GM21381 (cell line): ENCODE data around the gene ZBTB24.

Experiments
- ATAC-seq: cut with Tn5 transposase; IDR thresholded peaks from one replicate; pipeline ENCODE4 v1.9.1; 2021; ENCODE audit warnings: mild to moderate bottlenecking, moderate library complexity; ENCODE audit not compliant: unreplicated experiment

Gene ZBTB24

DNA sequence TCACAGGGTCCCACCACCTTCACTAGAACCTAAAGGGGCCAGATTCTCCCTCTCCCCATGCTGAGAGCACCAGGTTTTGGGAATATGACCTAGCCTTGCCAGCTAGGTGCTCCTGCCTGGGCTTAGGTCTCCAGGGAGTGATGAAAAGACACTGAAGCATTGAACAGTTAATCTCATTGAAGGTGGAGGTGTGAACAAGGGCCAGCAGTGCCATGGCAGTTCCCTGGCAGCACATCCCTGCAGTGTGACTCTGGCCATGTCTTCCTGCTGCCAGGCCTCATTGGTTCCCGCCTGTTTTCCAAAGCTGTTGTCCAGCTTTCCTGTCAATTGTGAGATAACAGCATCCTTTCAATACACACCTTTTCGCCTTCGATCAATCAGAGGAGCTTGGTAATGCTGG is 53.5 kb downstream of the ZBTB24 start:
- ATAC-seq = no peak

DNA sequence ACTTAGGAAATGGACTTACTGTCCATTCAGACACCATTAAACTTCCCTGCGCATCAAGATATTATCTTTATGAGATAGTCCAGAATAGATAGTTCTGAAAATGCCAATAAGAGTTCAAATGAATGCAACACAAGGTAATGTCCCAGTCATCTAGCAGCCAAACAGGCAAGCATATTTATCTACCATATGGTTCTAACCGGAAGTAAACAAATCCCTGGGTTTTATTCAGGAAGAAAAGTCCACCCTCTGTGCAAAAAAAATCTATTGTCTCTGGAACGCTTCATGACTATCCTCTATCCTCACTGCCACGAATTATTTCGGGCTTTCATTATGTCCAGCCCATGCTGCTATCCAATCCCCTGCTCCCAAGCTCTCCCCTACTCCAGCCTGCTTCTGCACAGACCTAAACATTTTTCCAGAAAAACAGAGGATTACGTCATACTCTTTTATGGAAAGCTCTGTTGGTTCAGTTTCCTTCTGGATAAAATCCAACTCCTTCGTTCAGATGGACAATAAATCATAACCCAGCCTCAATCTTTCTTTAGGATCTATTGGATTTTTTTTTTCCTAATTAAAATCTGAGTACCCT is 54.0 kb downstream of the ZBTB24 start:
- ATAC-seq = no peak

GRCh38 chr6:109424946-109425345 is 58.1 kb downstream of the ZBTB24 start:
- ATAC-seq = no peak

DNA sequence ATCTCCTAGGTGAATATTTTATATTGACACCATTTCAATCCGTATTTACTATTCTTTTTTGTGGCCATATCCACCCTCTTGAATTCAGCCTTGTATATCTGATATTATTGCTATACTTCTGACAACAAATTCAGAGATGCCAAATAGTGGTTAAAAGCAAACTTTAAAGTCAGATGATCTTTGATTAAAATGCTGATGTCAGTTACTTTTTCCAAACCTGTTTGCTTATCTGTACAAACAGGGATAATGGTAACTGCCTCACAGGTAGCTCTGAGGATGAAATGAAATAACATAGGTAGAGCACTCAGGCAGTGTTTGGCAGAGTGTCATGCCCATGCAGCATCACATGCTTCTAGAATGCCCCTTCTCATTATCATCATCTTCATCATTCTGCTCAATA is 61.8 kb downstream of the ZBTB24 start:
- ATAC-seq = no peak

DNA sequence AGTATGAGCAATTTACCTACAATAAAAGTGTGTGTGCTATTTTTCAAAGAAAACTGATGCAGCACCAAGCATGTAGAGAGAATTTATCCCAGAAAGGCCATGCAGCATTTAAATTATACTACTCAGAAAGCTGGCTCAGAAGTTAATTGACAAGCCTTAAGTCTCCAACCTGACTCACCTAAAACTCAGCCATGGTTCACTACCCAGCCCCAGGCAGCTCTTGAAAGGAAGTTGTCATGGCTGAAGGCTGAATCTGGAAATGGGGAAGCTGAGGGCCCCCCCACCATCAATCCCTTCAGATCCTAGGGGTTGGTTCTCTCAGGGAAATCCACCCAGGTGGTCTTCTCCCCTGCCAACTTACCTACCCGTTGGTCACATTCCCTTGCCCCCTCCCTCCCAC is 62.3 kb downstream of the ZBTB24 start:
- ATAC-seq = no peak

DNA sequence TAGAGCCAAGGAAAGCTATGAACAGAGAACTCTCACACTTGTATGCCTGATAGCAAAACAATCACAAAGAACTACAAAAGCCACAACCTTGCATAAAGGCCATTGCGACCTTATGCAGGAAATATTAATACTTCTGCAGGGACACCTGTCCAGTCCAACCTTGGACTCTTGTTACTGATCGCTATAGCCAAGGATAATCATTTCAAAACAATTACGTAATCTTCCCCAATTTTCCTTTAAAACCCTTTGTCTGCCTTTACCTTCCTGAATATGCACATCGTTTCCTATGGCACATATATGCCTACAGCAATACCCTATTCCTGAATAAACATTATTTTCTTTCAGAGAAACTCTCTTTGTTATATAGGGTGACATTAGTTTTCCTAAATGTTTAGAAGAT is 65.4 kb downstream of the ZBTB24 start:
- no peak for ATAC-seq
